Stimulated activated CD8-positive, alpha-beta memory T cell treated with anti-CD3 and anti-CD28 coated beads, Interleukin-4, amount 100 ng/mL, for 4 hours (primary cell): Measurements from ENCODE around the gene RAPGEF5.

Experiments used
- DNase-seq, 2 donors: peaks; one replicate each; pipeline ENCODE4 v3.0.0-alpha.2; 2020; ENCODE audit warnings: low read depth in 2 of 2, low spot score in 1 of 2

Gene RAPGEF5

GRCh38 chr7:22269963-22270362 is 87.0 kb downstream of the RAPGEF5 start:
- no peak for DNase-seq

- no peak for DNase-seq
Measured at GRCh38 chr7:22268884-22269421, 88.0 kb downstream of the RAPGEF5 start.

GRCh38 chr7:22267930-22268615 is 88.9 kb downstream of the RAPGEF5 start:
- no peak for DNase-seq

- DNase-seq, result no peak
Measured at GRCh38 chr7:22262538-22262937, 94.4 kb downstream of the RAPGEF5 start.

GRCh38 chr7:22256541-22257096 is 100.3 kb downstream of the RAPGEF5 start:
- DNase-seq, result no peak

- DNase-seq, result no peak
Measured at GRCh38 chr7:22255834-22256233, 101.1 kb downstream of the RAPGEF5 start.

- no peak for DNase-seq
Measured at GRCh38 chr7:22255342-22255741, 101.6 kb downstream of the RAPGEF5 start.

- no peak for DNase-seq
Measured at GRCh38 chr7:22252936-22253536, 103.9 kb downstream of the RAPGEF5 start.

- no peak for DNase-seq
Measured at GRCh38 chr7:22252016-22252415, 104.9 kb downstream of the RAPGEF5 start.

- DNase-seq, result no peak
Measured at GRCh38 chr7:22251281-22251680, 105.7 kb downstream of the RAPGEF5 start.

GRCh38 chr7:22250390-22250789 is 106.6 kb downstream of the RAPGEF5 start:
- no peak for DNase-seq

- no peak for DNase-seq
Measured at GRCh38 chr7:22248111-22248809, 108.7 kb downstream of the RAPGEF5 start.

GRCh38 chr7:22241805-22242390 is 115.1 kb downstream of the RAPGEF5 start:
- no peak for DNase-seq

GRCh38 chr7:22240904-22241571 is 115.9 kb downstream of the RAPGEF5 start:
- DNase-seq, result no peak

GRCh38 chr7:22238354-22239311 is 118.3 kb downstream of the RAPGEF5 start:
- DNase-seq, result no peak

GRCh38 chr7:22235134-22235533 is 121.8 kb downstream of the RAPGEF5 start:
- DNase-seq, result no peak

- no peak for DNase-seq
Measured at GRCh38 chr7:22234227-22234626, 122.7 kb downstream of the RAPGEF5 start.

GRCh38 chr7:22231806-22232205 is 125.1 kb downstream of the RAPGEF5 start:
- no peak for DNase-seq

- no peak for DNase-seq
Measured at GRCh38 chr7:22231141-22231540, 125.8 kb downstream of the RAPGEF5 start.

GRCh38 chr7:22230238-22230637 is 126.7 kb downstream of the RAPGEF5 start:
- DNase-seq, result no peak
